Right lobe of liver (tissue), 6 donors: ENCODE measurements around the gene GNAQ. TPM values are rescaled to one million over a fixed set of nuclear protein-coding genes. Genes with fewer than 3 reads are reported as not detected.
A peak's percentile ranks its signal among the peaks of the same experiment; 100 is the strongest.

ENCODE experiments used
- ATAC-seq, 4 donors: fragments of 200-7000 bp; cut with Tn5 transposase; one replicate each; pipeline ENCODE4 v1.9.1; 2020; ENCODE audit warnings: mild to moderate bottlenecking in 4 of 4, moderate library complexity in 4 of 4
- DNase-seq, 3 donors: peaks; one replicate each; pipeline ENCODE4 v3.0.0-alpha.2; 2020
- H3K27ac ChIP-seq, 3 donors: fragments of 200-600 bp; one replicate each; pipeline ENCODE4 v1.8.0; 2022
- H3K27me3 ChIP-seq, 2 donors: fragments of 200-600 bp; one replicate each; pipeline ENCODE4 v1.8.0; 2022
- H3K36me3 ChIP-seq, 4 donors: fragments of 200-600 bp; sonication (generic) in 1 of 4; one replicate each; pipeline versions ENCODE4 v1.5.1 to v1.8.0; 2017 to 2022; ENCODE audit warnings: control low read depth in 1 of 4
- H3K4me1 ChIP-seq, 4 donors: fragments of 200-600 bp; sonication (generic) in 1 of 4; one replicate each; pipeline versions ENCODE4 v1.5.1 to v1.8.0; 2017 to 2022; ENCODE audit warnings: control low read depth in 1 of 4
- H3K4me3 ChIP-seq, 3 donors: fragments of 200-600 bp; one replicate each; pipeline ENCODE4 v1.8.0; 2022
- H3K9me3 ChIP-seq, 4 donors: fragments of 200-600 bp; sonication (generic) in 1 of 4; one replicate each; pipeline versions ENCODE4 v1.5.1 to v1.8.0; 2017 to 2022; ENCODE audit warnings: control low read depth in 1 of 4
- CTCF ChIP-seq, 4 donors: fragments of 200-600 bp in 3 of 4; fragments of 450-650 bp in 1 of 4; IDR thresholded peaks; one replicate each; pipeline versions ENCODE4 v1.5.1 to v1.8.0; 2016 to 2022; ENCODE audit warnings: antibody characterized with exemption in 4 of 4, mild to moderate bottlenecking in 2 of 4
- POLR2A ChIP-seq: fragments of 450-650 bp; IDR thresholded peaks from one replicate; pipeline ENCODE4 v1.6.1; 2017; ENCODE audit warnings: antibody characterized with exemption, mild to moderate bottlenecking
- WGBS: methylation state at CpG from one replicate; pipeline ENCODE4 v1.1.6; 2018; ENCODE audit warnings: low coverage, low lambda C conversion rate; ENCODE audit not compliant: insufficient coverage; ENCODE audit errors: missing lambda C conversion rate; 5-methylcytosine and 5-hydroxymethylcytosine counted together
- intact Hi-C, 2 donors: fragments of 100-400 bp; cut with DNase I; formaldehyde crosslinking; loops; one replicate each; pipeline versions ENCODE4 v1.11.2 to v1.14.1; 2022
- total RNA-seq, 6 experiments: library from RNA; depleted of rRNA in 2 of 6; stranded (reverse); fragments of >200 nt in 2 of 6; fragmentation: NEBNext Ultra II Directional in 3 of 6; extraction: Animal tissue kit (Norgen Biotek cat#: 25700) in 3 of 6; gene quantifications; one replicate each; pipeline versions ENCODE4 v1.1.0 to v1.2.4, GENCODE V29; 2016 to 2023
- donor health status: DM: no; HTN: yes; CAD: no.
- donor health status: DM: no; HTN: no; CAD: no.
- donor health status: DM: no; HTN: no; CAD: no.
- donor health status: DM: no; HTN: yes; CAD: no.
- donor health status: DM: no; HTN: yes; CAD: no.

GNAQ gene
- total RNA-seq, 6 experiments from 2014 or later = 15.8 to 28.7 (median 21.6) TPM

GRCh38 chr9:78009186-78009585 is 22.4 kb downstream of the GNAQ start:
- ATAC-seq (no peak), DNase-seq (no peak)
- Histone ChIP-seq H3K27ac (no peak overlapping the region), H3K36me3 (no peaks in the 10 kb centered on the region), H3K4me3 (no peak overlapping the region), H3K27me3 (no peaks in the 10 kb centered on the region), H3K9me3 (no peaks in the 10 kb centered on the region), H3K4me1 (peaks cover 0 to 68% (median 23%) of the 10 kb centered on the region in 4 donors)
- intact Hi-C loops = no loop called here
- TF ChIP-seq POLR2A (no peak), CTCF (IDR thresholded peaks at IDR 0.05) (no peak)
- WGBS = 82% methylated on average over 3 of the region's 4 CpGs

- ATAC-seq = peak in 3 of 4 donors; percentile 3 to 54 (median 18)
- no peak overlapping the region for H3K4me3 ChIP-seq
- no peaks in the 10 kb centered on the region for H3K27me3 ChIP-seq
- intact Hi-C loops = no loop called here
- H3K4me1 ChIP-seq = peaks cover 0 to 61% (median 16%) of the 10 kb centered on the region in 4 donors
- peak overlapping the region in 1 of 3 donors; percentile 25 for H3K27ac ChIP-seq
- H3K36me3 ChIP-seq = no peaks in the 10 kb centered on the region
- no peak for DNase-seq
- no peaks in the 10 kb centered on the region for H3K9me3 ChIP-seq
- WGBS = 6% methylated on average over 1 of the region's 1 CpG
- TF ChIP-seq CTCF (IDR thresholded peaks at IDR 0.05) (no peak), POLR2A (no peak)
Observed at GRCh38 chr9:78006734-78007133, 24.9 kb downstream of the GNAQ start.

- ATAC-seq (no peak), DNase-seq (no peak)
- intact Hi-C loops = no loop called here
- Histone ChIP-seq H3K4me3 (peak overlapping the region in 1 of 3 donors; percentile 15), H3K36me3 (no peaks in the 10 kb centered on the region), H3K27me3 (no peaks in the 10 kb centered on the region), H3K4me1 (peaks cover 0 to 47% (median 8%) of the 10 kb centered on the region in 4 donors), H3K27ac (peak overlapping the region; percentile 61 to 78 (median 76)), H3K9me3 (no peaks in the 10 kb centered on the region)
- WGBS = 91% methylated on average over 9 of the region's 9 CpGs
- no peak for TF ChIP-seq POLR2A
- TF ChIP-seq CTCF (IDR thresholded peaks at IDR 0.05) = no peak
Observed at GRCh38 chr9:78005231-78006002, 26.2 kb downstream of the GNAQ start.

- Histone ChIP-seq H3K4me1 (peaks cover 0 to 46% (median 4%) of the 10 kb centered on the region in 4 donors), H3K27ac (peak overlapping the region; percentile 61 to 78 (median 76))
- intact Hi-C loops = no loop called here
Observed at GRCh38 chr9:78004478-78005229, 27.0 kb downstream of the GNAQ start.

More at GRCh38 chr9:78004478-78005229, 27.0 kb downstream of the GNAQ start:
- H3K36me3 ChIP-seq = no peaks in the 10 kb centered on the region
- peak overlapping the region in 1 of 3 donors; percentile 15 for H3K4me3 ChIP-seq
- H3K27me3 ChIP-seq = no peaks in the 10 kb centered on the region
- TF ChIP-seq POLR2A = no peak
- TF ChIP-seq CTCF (IDR thresholded peaks at IDR 0.05) = peak; percentile 32 to 58 (median 45)
- WGBS = 29% methylated on average over 6 of the region's 6 CpGs
- peak in 1 of 3 donors; percentile 34 for DNase-seq
- peak; percentile 81 to 91 (median 88) for ATAC-seq
- H3K9me3 ChIP-seq = no peaks in the 10 kb centered on the region
